Kidney (tissue), 14 donors: ENCODE measurements around the gene KLHL29. TPM values are rescaled to one million over a fixed set of nuclear protein-coding genes. Genes with fewer than 3 reads are reported as not detected.

ENCODE experiments used
- DNase-seq, 5 donors: peaks; one replicate each; pipeline ENCODE4 v3.0.0-alpha.2; 2013 to 2020
- FAIRE-seq: peaks from 2 replicates; lab custom pipeline; 2012; peaks lifted over from hg19 to GRCh38; lab: Jason Lieb, UNC
- H3K27ac ChIP-seq, 2 donors: one replicate each; pipeline ENCODE4 v1.7.0; 2013; ENCODE audit warnings: low read depth in 2 of 2, low read length in 2 of 2, inconsistent platforms in 1 of 2
- H3K27me3 ChIP-seq: one replicate; pipeline ENCODE4 v1.7.1; 2013; ENCODE audit warnings: low read length, inconsistent platforms; ENCODE audit not compliant: control insufficient read depth, insufficient read depth
- H3K36me3 ChIP-seq, 3 donors: one replicate each; pipeline versions ENCODE4 v1.7.0 to v1.7.1; 2013; ENCODE audit warnings: low read length in 3 of 3, control low read depth in 1 of 3, inconsistent platforms in 1 of 3; ENCODE audit not compliant: insufficient read depth in 3 of 3, control insufficient read depth in 2 of 3
- H3K4me1 ChIP-seq, 3 donors: one replicate each; pipeline versions ENCODE4 v1.7.0 to v1.7.1; 2013; ENCODE audit warnings: low read length in 3 of 3, inconsistent platforms in 1 of 3, low read depth in 1 of 3; ENCODE audit not compliant: control insufficient read depth in 2 of 3, insufficient read depth in 2 of 3
- H3K4me3 ChIP-seq, 3 donors: one replicate each; pipeline versions ENCODE4 v1.7.0 to v1.8.1; 2013; ENCODE audit warnings: low read length in 3 of 3, control low read depth in 1 of 3, inconsistent platforms in 1 of 3
- H3K9ac ChIP-seq, 3 donors: one replicate each; pipeline versions ENCODE4 v1.7.0 to v1.7.1; 2013; ENCODE audit warnings: low read length in 3 of 3, control low read depth in 1 of 3, inconsistent platforms in 1 of 3
- H3K9me3 ChIP-seq, 3 donors: one replicate each; pipeline versions ENCODE4 v1.7.0 to v1.7.1; 2013; ENCODE audit warnings: low read length in 3 of 3, control low read depth in 1 of 3, inconsistent platforms in 1 of 3; ENCODE audit not compliant: control insufficient read depth in 2 of 3, insufficient read depth in 1 of 3
- CTCF ChIP-seq: IDR thresholded peaks from 3 replicates; pipeline ENCODE4 v1.5.1; 2012; ENCODE audit warnings: mild to moderate bottlenecking, moderate library complexity, borderline replicate concordance; ENCODE audit not compliant: insufficient read depth; ENCODE audit errors: extremely low read depth
- intact Hi-C: fragments of 100-400 bp; cut with DNase I; formaldehyde crosslinking; loops from one replicate; pipeline ENCODE4 v1.11.1; 2022
- polyA plus RNA-seq: library from polyadenylated mRNA; stranded (reverse); fragments of 350-450 nt; fragmentation: Illumina TruSeq; extraction: RNeasy Lipid Tissue Mini Kit (QIAGEN cat#74804); gene quantifications from one replicate; pipeline ENCODE4 v1.2.3, GENCODE V29; 2014; ENCODE audit warnings: low read depth, low replicate concordance; ENCODE audit not compliant: insufficient read depth
- total RNA-seq: library from RNA; stranded (reverse); fragmentation: NEBNext Ultra II Directional; extraction: Animal tissue kit (Norgen Biotek cat#: 25700); gene quantifications from one replicate; pipeline ENCODE4 v1.2.1, GENCODE V29; 2021
- donor health status: control.
- donor health status: control.
- donor health status: control.
- donor health status: control.
- donor health status: control.
- donor health status: DM: yes; HTN: yes; CAD: no.
- donor health status: Normal renal cell carcinoma (clear cell type).

KLHL29 gene
- total and polyA plus RNA-seq, 2 donors from 2014 or later = 1.5 to 10.5 TPM

- no peak for TF ChIP-seq CTCF
- FAIRE-seq (no peak), DNase-seq (no peak)
- Histone ChIP-seq H3K36me3 (peaks cover 0 to 2% (median 0%) of the 10 kb centered on the region in 3 donors), H3K9me3 (no peaks in the 10 kb centered on the region), H3K4me1 (peaks cover 0 to 3% (median 0%) of the 10 kb centered on the region in 3 donors), H3K27ac (no peak overlapping the region), H3K27me3 (no peaks in the 10 kb centered on the region), H3K4me3 (no peak overlapping the region), H3K9ac (no peak overlapping the region)
- intact Hi-C loops = no loop called here
These were observed 323.8 kb downstream of the KLHL29 start for GRCh38 chr2:23708771-23709170.

- Histone ChIP-seq H3K4me3 (no peak overlapping the region), H3K27me3 (no peaks in the 10 kb centered on the region), H3K27ac (no peak overlapping the region), H3K9me3 (no peaks in the 10 kb centered on the region), H3K9ac (no peak overlapping the region), H3K36me3 (peaks cover 0 to 2% (median 0%) of the 10 kb centered on the region in 3 donors), H3K4me1 (peaks cover 0 to 3% (median 0%) of the 10 kb centered on the region in 3 donors)
- intact Hi-C loops = no loop called here
- FAIRE-seq = no peak
- no peak for DNase-seq
- TF ChIP-seq CTCF = no peak
These were observed 324.3 kb downstream of the KLHL29 start for GRCh38 chr2:23709311-23709710.

GRCh38 chr2:23711979-23712755 lies 327.2 kb downstream of the KLHL29 start:
- peaks cover 0 to 2% (median 0%) of the 10 kb centered on the region in 3 donors for H3K36me3 ChIP-seq
- no peaks in the 10 kb centered on the region for H3K9me3 ChIP-seq
- DNase-seq = peak in 2 of 5 donors; percentile 28 to 39
- H3K27ac ChIP-seq = no peak overlapping the region
- FAIRE-seq = no peak
- no peak overlapping the region for H3K4me3 ChIP-seq
- peaks cover 0 to 3% (median 0%) of the 10 kb centered on the region in 3 donors for H3K4me1 ChIP-seq
- TF ChIP-seq CTCF = no peak
- H3K27me3 ChIP-seq = no peaks in the 10 kb centered on the region
- no peak overlapping the region for H3K9ac ChIP-seq
- intact Hi-C loops = no loop called here
